SK-N-SH treated with all-trans-retinoic acid at 6 μM for 48 hours (cell line): ENCODE results near the gene RABGGTB.
"Not testable (repeated sequence)": the region's sequence is repeated elsewhere in the genome, so short reads cannot be mapped to it uniquely, and the experiment has no call there.

ENCODE experiments used
- ATAC-seq: fragments of 200-7000 bp; cut with Tn5 transposase; 3 replicates; pipeline ENCODE4 v1.9.1; 2020; ENCODE audit warnings: mild to moderate bottlenecking, moderate library complexity
- CREB5 ChIP-seq: fragments of 250-450 bp; sonication (Bioruptor Pico); IDR thresholded peaks from 2 replicates; pipeline ENCODE4 v1.5.1; 2020; ENCODE audit warnings: low read depth, mild to moderate bottlenecking, moderate library complexity
- CSRNP3 ChIP-seq: fragments of 250-450 bp; sonication (Bioruptor Pico); IDR thresholded peaks from 2 replicates; pipeline ENCODE4 v1.5.1; 2021; ENCODE audit warnings: mild to moderate bottlenecking, moderate library complexity
- ESRRG ChIP-seq: fragments of 250-450 bp; sonication (Bioruptor Pico); IDR thresholded peaks from 2 replicates; pipeline ENCODE4 v1.6.1; 2021; ENCODE audit warnings: mild to moderate bottlenecking
- GLIS3 ChIP-seq: fragments of 250-450 bp; sonication (Bioruptor Pico); IDR thresholded peaks from 2 replicates; pipeline ENCODE4 v1.5.0; 2020; ENCODE audit warnings: mild to moderate bottlenecking, moderate library complexity
- ISL1 ChIP-seq: fragments of 250-450 bp; sonication (Bioruptor Pico); IDR thresholded peaks from 2 replicates; pipeline ENCODE4 v2.1.2; 2022; ENCODE audit warnings: mild to moderate bottlenecking, moderate library complexity
- PATZ1 ChIP-seq: fragments of 250-450 bp; sonication (Bioruptor Pico); IDR thresholded peaks from 2 replicates; pipeline ENCODE4 v1.8.0; 2020; ENCODE audit warnings: mild to moderate bottlenecking, moderate library complexity, borderline replicate concordance
- POU6F1 ChIP-seq: fragments of 250-450 bp; sonication (Bioruptor Pico); IDR thresholded peaks from 2 replicates; pipeline ENCODE4 v1.8.0; 2021; ENCODE audit warnings: low read depth, mild to moderate bottlenecking, moderate library complexity, borderline replicate concordance
- PPARA ChIP-seq: fragments of 250-450 bp; sonication (Bioruptor Pico); IDR thresholded peaks from 2 replicates; pipeline ENCODE4 v1.5.0; 2020; ENCODE audit warnings: mild to moderate bottlenecking, borderline replicate concordance
- SNAI2 ChIP-seq: fragments of 250-450 bp; sonication (Bioruptor Pico); IDR thresholded peaks from 2 replicates; pipeline ENCODE4 v1.5.0; 2020; ENCODE audit warnings: mild to moderate bottlenecking, moderate library complexity
- TCF4 ChIP-seq: fragments of 250-450 bp; sonication (Bioruptor Pico); IDR thresholded peaks from 2 replicates; pipeline ENCODE4 v1.8.0; 2021; ENCODE audit warnings: mild to moderate bottlenecking, moderate library complexity, borderline replicate concordance
- TSHZ2 ChIP-seq: fragments of 250-450 bp; sonication (Bioruptor Pico); IDR thresholded peaks from 2 replicates; pipeline ENCODE4 v1.5.0; 2020; ENCODE audit warnings: mild to moderate bottlenecking, moderate library complexity
- ZFP30 ChIP-seq: fragments of 450-650 bp; formaldehyde crosslinking; IDR thresholded peaks from 2 replicates; pipeline ENCODE4 v1.5.0; 2022; ENCODE audit warnings: mild to moderate bottlenecking, moderate library complexity
- ZNF8 ChIP-seq: fragments of 450-650 bp; formaldehyde crosslinking; IDR thresholded peaks from 2 replicates; pipeline ENCODE4 v1.5.0; 2020; ENCODE audit warnings: mild to moderate bottlenecking, moderate library complexity

The RABGGTB gene

GRCh38 chr1:75795703-75796193 is 9.7 kb downstream of the RABGGTB start:
- no peak for ATAC-seq
- 0 out of 2 replicates have a peak, but pooled peaks have one; percentile 58 for TF ChIP-seq GLIS3 (CRISPR knock-in tag)
- peak; percentile 12; the same call in 1 of the 2 replicates for TF ChIP-seq CREB5 (CRISPR knock-in tag)
- no peak for TF ChIP-seq TSHZ2 (CRISPR knock-in tag)
- no peak for TF ChIP-seq SNAI2 (CRISPR knock-in tag)

GRCh38 chr1:75796376-75797272 is 10.6 kb downstream of the RABGGTB start, which contains the start of gene MSH4:
TSS of gene MSH4 (plus strand) at chr1:75796882. CDS start at chr1:75796986, 104 bp downstream.
- ATAC-seq = peak; percentile 47
- peak; percentile 35; the same call in 1 of the 2 replicates for TF ChIP-seq ESRRG (CRISPR knock-in tag)
- peak; percentile 18; the same call in 1 of the 2 replicates for TF ChIP-seq CSRNP3 (CRISPR knock-in tag)
- no peak for TF ChIP-seq ZFP30 (CRISPR knock-in tag)
- peak; percentile 26 for TF ChIP-seq GLIS3 (CRISPR knock-in tag)
- TF ChIP-seq TCF4 (CRISPR knock-in tag) = no peak
- no peak for TF ChIP-seq ISL1 (CRISPR knock-in tag)
- TF ChIP-seq PATZ1 (CRISPR knock-in tag) = 0 out of 2 replicates have a peak, but pooled peaks have one; percentile 10
- TF ChIP-seq PPARA = no peak
- no peak for TF ChIP-seq POU6F1

- ATAC-seq = peak; percentile 45; the same call in 1 of the 3 replicates
- no peak for TF ChIP-seq ZNF8
- no peak for TF ChIP-seq PPARA
These were observed 11.2 kb downstream of the RABGGTB start for GRCh38 chr1:75797273-75797588.

- ATAC-seq = peak; percentile 18
These were observed 11.7 kb downstream of the RABGGTB start for GRCh38 chr1:75797606-75798216.

GRCh38 chr1:75801480-75801879 is 15.4 kb downstream of the RABGGTB start:
- ATAC-seq = not testable (repeated sequence)

More at GRCh38 chr1:75797606-75798216, 11.7 kb downstream of the RABGGTB start:
- TF ChIP-seq TCF4 (CRISPR knock-in tag) (no peak), ESRRG (CRISPR knock-in tag) (no peak)
